ENCODE measurements around the gene C4orf51.

The C4orf51 gene

GRCh38 chr4:145773581-145774234, 93.8 kb downstream of the C4orf51 start:
- TF ChIP-seq, protein P1, sequence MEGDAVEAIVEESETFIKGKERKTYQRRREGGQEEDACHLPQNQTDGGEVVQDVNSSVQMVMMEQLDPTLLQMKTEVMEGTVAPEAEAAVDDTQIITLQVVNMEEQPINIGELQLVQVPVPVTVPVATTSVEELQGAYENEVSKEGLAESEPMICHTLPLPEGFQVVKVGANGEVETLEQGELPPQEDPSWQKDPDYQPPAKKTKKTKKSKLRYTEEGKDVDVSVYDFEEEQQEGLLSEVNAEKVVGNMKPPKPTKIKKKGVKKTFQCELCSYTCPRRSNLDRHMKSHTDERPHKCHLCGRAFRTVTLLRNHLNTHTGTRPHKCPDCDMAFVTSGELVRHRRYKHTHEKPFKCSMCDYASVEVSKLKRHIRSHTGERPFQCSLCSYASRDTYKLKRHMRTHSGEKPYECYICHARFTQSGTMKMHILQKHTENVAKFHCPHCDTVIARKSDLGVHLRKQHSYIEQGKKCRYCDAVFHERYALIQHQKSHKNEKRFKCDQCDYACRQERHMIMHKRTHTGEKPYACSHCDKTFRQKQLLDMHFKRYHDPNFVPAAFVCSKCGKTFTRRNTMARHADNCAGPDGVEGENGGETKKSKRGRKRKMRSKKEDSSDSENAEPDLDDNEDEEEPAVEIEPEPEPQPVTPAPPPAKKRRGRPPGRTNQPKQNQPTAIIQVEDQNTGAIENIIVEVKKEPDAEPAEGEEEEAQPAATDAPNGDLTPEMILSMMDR (IDR thresholded peaks at IDR 0.05), result no peak

GRCh38 chr4:145774473-145774872, 94.5 kb downstream of the C4orf51 start:
- TF ChIP-seq, protein P1 (IDR thresholded peaks at IDR 0.05), result no peak

- TF ChIP-seq, protein P1 (IDR thresholded peaks at IDR 0.05), result no peak
Measured at GRCh38 chr4:145775406-145775805, 95.5 kb downstream of the C4orf51 start.

GRCh38 chr4:145776208-145776607, 96.3 kb downstream of the C4orf51 start:
- TF ChIP-seq, protein P1 (IDR thresholded peaks at IDR 0.05), result no peak

DNA sequence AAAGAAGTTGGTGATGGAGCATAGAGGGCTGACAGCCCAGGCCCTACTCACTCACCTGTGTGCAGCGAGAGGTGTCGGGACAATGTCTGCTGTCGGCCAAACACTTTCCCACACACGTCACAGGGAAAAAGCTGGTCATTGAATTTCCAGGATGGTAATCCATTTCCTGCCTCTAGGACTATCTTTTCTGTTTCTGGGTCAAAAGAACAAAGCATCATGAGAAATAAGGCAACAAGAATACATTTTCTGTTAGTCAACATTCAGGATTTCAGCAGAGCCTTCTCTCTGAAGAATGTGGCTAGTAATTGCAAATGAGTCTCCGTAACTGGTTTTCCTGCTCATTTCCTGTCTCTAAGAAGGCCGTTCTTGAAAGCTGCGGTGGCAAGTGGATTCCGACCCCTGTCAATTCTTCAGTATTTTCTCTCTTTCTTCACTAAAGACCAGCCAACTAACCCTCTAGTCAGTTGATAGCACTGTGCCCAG, 99.4 kb downstream of the C4orf51 start:
- TF ChIP-seq, protein P1 (IDR thresholded peaks at IDR 0.05), result no peak

- TF ChIP-seq, protein P1 (IDR thresholded peaks at IDR 0.05), result no peak
Measured at GRCh38 chr4:145781351-145781750, 101.4 kb downstream of the C4orf51 start.
